B cell (primary cell): Measurements from ENCODE around the gene UBAP1L. TPM values are rescaled to one million over a fixed set of nuclear protein-coding genes. Genes with fewer than 3 reads are reported as not detected.

ENCODE experiments used
- ATAC-seq: fragments of 200-7000 bp; cut with Tn5 transposase; one replicate; pipeline ENCODE4 v1.10.0; 2021; ENCODE audit warnings: low read depth, mild to moderate bottlenecking, moderate number of reproducible peaks, moderate library complexity
- CTCF ChIA-PET: fragments of 350-600 bp; sonication (Branson Sonifier 250); formaldehyde crosslinking; loops from one replicate; lab custom pipeline; 2021; ENCODE audit warnings: antibody characterized with exemption, inconsistent platforms; lab: Charles Lee
- POLR2A ChIA-PET: fragments of 350-600 bp; sonication (Branson Sonifier 250); formaldehyde crosslinking; loops from one replicate; lab custom pipeline; 2021; ENCODE audit warnings: antibody characterized with exemption; lab: Charles Lee
- DNase-seq: peaks from one replicate; pipeline ENCODE4 v3.0.0; 2013
- H2AFZ ChIP-seq: 2 replicates; pipeline ENCODE4 v1.6.1; 2012; ENCODE audit warnings: mild to moderate bottlenecking, low read depth, low read length; ENCODE audit not compliant: insufficient read depth, poor library complexity, severe bottlenecking
- H3K27ac ChIP-seq, 2 donors: 1 replicate in 1 of 2; 2 replicates in 1 of 2; pipeline ENCODE4 v1.5.1; 2012 to 2013; ENCODE audit warnings: low read length in 2 of 2, mild to moderate bottlenecking in 2 of 2, moderate library complexity in 1 of 2
- H3K27me3 ChIP-seq, 4 experiments: fragments of 200-600 bp in 1 of 4; sonication (generic) in 1 of 4; replicated peaks in 1 of 4; 1 replicate in 2 of 4; 2 replicates in 2 of 4; pipeline versions ENCODE4 v1.6.1 to v1.7.0; 2013 to 2016; ENCODE audit warnings: low read length in 3 of 4, mild to moderate bottlenecking in 2 of 4, mixed read lengths in 1 of 4, moderate library complexity in 1 of 4; ENCODE audit not compliant: insufficient read depth in 4 of 4, control insufficient read depth in 3 of 4; ENCODE audit errors: control extremely low read depth in 1 of 4
- H3K36me3 ChIP-seq, 2 experiments: replicated peaks in 1 of 2; 1 replicate in 1 of 2; 2 replicates in 1 of 2; pipeline versions ENCODE4 v1.6.1 to v1.7.1; 2013; ENCODE audit warnings: low read length in 1 of 2; ENCODE audit not compliant: insufficient read depth in 2 of 2, control insufficient read depth in 1 of 2; ENCODE audit errors: control extremely low read depth in 1 of 2, extremely low read depth in 1 of 2
- H3K4me1 ChIP-seq, 2 donors: fragments of 200-600 bp in 1 of 2; sonication (generic) in 1 of 2; 1 replicate in 1 of 2; 2 replicates in 1 of 2; pipeline versions ENCODE4 v1.5.1 to v1.6.1; 2013 to 2017; ENCODE audit warnings: low read length in 2 of 2; ENCODE audit not compliant: control insufficient read depth in 2 of 2, insufficient read depth in 2 of 2
- H3K4me2 ChIP-seq: replicated peaks from 2 replicates; pipeline ENCODE3; 2012; ENCODE audit warnings: mild to moderate bottlenecking, low read depth, low read length; ENCODE audit not compliant: poor library complexity, severe bottlenecking
- H3K4me3 ChIP-seq, 5 experiments: fragments of 200-600 bp in 1 of 5; sonication (generic) in 1 of 5; 1 replicate in 3 of 5; 2 replicates in 2 of 5; pipeline versions ENCODE4 v1.5.1 to v1.7.0; 2011 to 2016; ENCODE audit warnings: low read length in 4 of 5, mild to moderate bottlenecking in 4 of 5, low read depth in 2 of 5, control low read depth in 1 of 5, moderate library complexity in 1 of 5; ENCODE audit not compliant: insufficient read depth in 1 of 5; ENCODE audit errors: control extremely low read depth in 1 of 5, extremely low read depth in 1 of 5
- H3K79me2 ChIP-seq: fragments of 200-600 bp; sonication (generic); one replicate; pipeline ENCODE4 v1.6.0; 2016; ENCODE audit warnings: low read length; ENCODE audit not compliant: control insufficient read depth, insufficient read depth
- H3K9ac ChIP-seq: fragments of 200-600 bp; sonication (generic); 2 replicates; pipeline ENCODE4 v1.6.1; 2017; ENCODE audit warnings: mild to moderate bottlenecking, low read length, moderate library complexity
- H3K9me3 ChIP-seq, 3 donors: one replicate each; pipeline versions ENCODE4 v1.6.1 to v1.7.1; 2013; ENCODE audit warnings: low read length in 2 of 3; ENCODE audit not compliant: control insufficient read depth in 2 of 3, insufficient read depth in 1 of 3; ENCODE audit errors: control extremely low read depth in 1 of 3
- H4K20me1 ChIP-seq: 2 replicates; pipeline ENCODE4 v1.6.0; 2012; ENCODE audit warnings: mild to moderate bottlenecking, low read length; ENCODE audit not compliant: insufficient read depth, control insufficient read depth, poor library complexity, severe bottlenecking
- H3K27ac Mint-ChIP-seq: one replicate; pipeline ENCODE4 v1.8.0; 2021; ENCODE audit warnings: mixed read lengths
- H3K27me3 Mint-ChIP-seq: one replicate; pipeline ENCODE4 v1.8.0; 2021; ENCODE audit warnings: mixed read lengths
- H3K4me1 Mint-ChIP-seq: one replicate; pipeline ENCODE4 v1.8.0; 2021; ENCODE audit warnings: mixed read lengths
- H3K4me3 Mint-ChIP-seq: one replicate; pipeline ENCODE4 v1.8.0; 2021; ENCODE audit warnings: mixed read lengths
- H3K9me3 Mint-ChIP-seq: one replicate; pipeline ENCODE4 v1.8.0; 2022; ENCODE audit warnings: mixed read lengths; ENCODE audit not compliant: insufficient read depth
- EZH2 ChIP-seq: IDR thresholded peaks from 2 replicates; pipeline ENCODE4 v1.6.1; 2012; ENCODE audit warnings: borderline replicate concordance, low read depth, mild to moderate bottlenecking, moderate library complexity, low read length; ENCODE audit not compliant: insufficient read depth, poor library complexity, severe bottlenecking
- WGBS: methylation state at CpG from one replicate; pipeline ENCODE4 v1.1.5; 2013; ENCODE audit warnings: missing lambda C conversion rate; ENCODE audit not compliant: insufficient coverage; 5-methylcytosine and 5-hydroxymethylcytosine counted together
- intact Hi-C: fragments of 100-400 bp; cut with micrococcal nuclease; formaldehyde crosslinking; loops from one replicate; pipeline ENCODE4 v1.10.0; 2022
- polyA plus RNA-seq: library from polyadenylated mRNA; depleted of rRNA; stranded (reverse); fragments of >200 nt; gene quantifications from 2 replicates; pipeline ENCODE4 v1.2.3, GENCODE V29; 2012
- total RNA-seq, 2 donors: library from RNA; stranded (reverse); fragments of 120-200 nt in 1 of 2; gene quantifications; 1 replicate in 1 of 2; 2 replicates in 1 of 2; pipeline versions ENCODE4 v1.2.3 to v1.2.4, GENCODE V29; 2013 to 2022
- TF ChIP-seq, protein P1 (sequence below): fragments of 200-600 bp; IDR thresholded peaks from one replicate; pipeline ENCODE4 v1.8.0; 2022; ENCODE audit warnings: antibody characterized with exemption, mild to moderate bottlenecking

The UBAP1L gene
- total and polyA plus RNA-seq, 2 donors (not counting 1 experiment from before 2014, with no cell fraction given), result 8.5 to 18.4 TPM

DNA sequence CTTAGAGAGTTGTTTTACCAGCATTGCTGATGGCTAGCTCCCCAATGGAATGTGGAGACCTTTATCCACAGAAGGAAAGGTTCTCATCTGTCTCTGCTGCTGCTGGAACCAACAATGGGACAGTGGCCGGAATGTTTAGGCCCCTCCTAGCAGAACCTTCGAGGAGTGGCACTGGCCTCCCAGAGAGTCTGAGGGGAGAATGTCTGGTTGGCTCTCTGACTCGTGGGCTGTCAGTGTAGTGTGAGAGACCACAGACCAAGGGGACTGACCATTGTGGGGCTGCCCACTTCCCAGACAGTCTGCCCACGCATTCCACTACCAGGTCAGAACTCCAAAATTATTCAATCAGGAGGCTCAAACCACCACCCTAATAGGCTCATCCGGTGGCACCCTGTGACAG, 52.3 kb downstream of the UBAP1L start:
- Histone ChIP-seq H2AFZ (no peak overlapping the region), H3K27ac (no peak overlapping the region), H3K9ac (no peak overlapping the region), H3K36me3 (no peaks in the 10 kb centered on the region), H3K4me3 (no peak overlapping the region), H3K9me3 (peaks cover 0 to 4% (median 0%) of the 10 kb centered on the region in 3 donors), H3K4me2 (no peak overlapping the region), H4K20me1 (no peaks in the 10 kb centered on the region), H3K27me3 (peaks cover 0 to 20% (median 8%) of the 10 kb centered on the region in 4 experiments), H3K4me1 (peaks cover 3 to 4% of the 10 kb centered on the region in 2 donors), H3K79me2 (no peaks in the 10 kb centered on the region)
- 87% methylated on average over 2 of the region's 5 CpGs for WGBS
- no peak for TF ChIP-seq EZH2
- TF ChIP-seq, protein P1, sequence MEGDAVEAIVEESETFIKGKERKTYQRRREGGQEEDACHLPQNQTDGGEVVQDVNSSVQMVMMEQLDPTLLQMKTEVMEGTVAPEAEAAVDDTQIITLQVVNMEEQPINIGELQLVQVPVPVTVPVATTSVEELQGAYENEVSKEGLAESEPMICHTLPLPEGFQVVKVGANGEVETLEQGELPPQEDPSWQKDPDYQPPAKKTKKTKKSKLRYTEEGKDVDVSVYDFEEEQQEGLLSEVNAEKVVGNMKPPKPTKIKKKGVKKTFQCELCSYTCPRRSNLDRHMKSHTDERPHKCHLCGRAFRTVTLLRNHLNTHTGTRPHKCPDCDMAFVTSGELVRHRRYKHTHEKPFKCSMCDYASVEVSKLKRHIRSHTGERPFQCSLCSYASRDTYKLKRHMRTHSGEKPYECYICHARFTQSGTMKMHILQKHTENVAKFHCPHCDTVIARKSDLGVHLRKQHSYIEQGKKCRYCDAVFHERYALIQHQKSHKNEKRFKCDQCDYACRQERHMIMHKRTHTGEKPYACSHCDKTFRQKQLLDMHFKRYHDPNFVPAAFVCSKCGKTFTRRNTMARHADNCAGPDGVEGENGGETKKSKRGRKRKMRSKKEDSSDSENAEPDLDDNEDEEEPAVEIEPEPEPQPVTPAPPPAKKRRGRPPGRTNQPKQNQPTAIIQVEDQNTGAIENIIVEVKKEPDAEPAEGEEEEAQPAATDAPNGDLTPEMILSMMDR, result no peak
- Mint-ChIP-seq H3K27me3 (peaks cover 23% of the 10 kb centered on the region), H3K27ac (no peak overlapping the region), H3K4me1 (peaks cover 4% of the 10 kb centered on the region), H3K9me3 (no peaks in the 10 kb centered on the region), H3K4me3 (no peak overlapping the region)
- DNase-seq, result no peak
- intact Hi-C loops, result no loop called here
- POLR2A ChIA-PET, result no interaction called here
- CTCF ChIA-PET, result no interaction called here
- ATAC-seq, result no peak

DNA sequence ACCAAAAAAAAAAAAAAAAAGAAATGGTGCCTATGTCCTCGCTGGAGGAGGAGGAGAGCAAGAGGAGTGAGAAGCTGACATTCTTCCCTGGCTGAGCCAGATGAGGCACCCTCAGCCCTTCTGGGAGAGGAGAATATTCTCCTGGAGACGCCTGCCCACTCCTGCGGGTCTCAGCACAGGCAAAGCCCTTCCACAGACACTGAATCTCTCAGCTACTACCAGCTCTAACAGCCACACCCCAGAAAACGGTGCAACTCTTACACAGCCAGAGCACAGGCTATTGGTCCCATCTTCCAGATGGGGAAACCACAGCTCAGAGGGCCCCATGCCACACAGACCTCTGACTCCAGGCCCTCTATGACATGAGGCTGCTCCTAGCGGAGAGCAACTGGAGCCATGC, 52.9 kb downstream of the UBAP1L start:
- no peak overlapping the region for H3K4me3 Mint-ChIP-seq
- POLR2A ChIA-PET, result no interaction called here
- no peak overlapping the region for H3K9ac ChIP-seq

More for the DNA sequence above, 52.9 kb downstream of the UBAP1L start:
- 84% methylated on average over 4 of the region's 5 CpGs for WGBS
- TF ChIP-seq, protein P1, result no peak
- no peak for TF ChIP-seq EZH2
- Mint-ChIP-seq H3K27ac (no peak overlapping the region), H3K27me3 (peaks cover 19% of the 10 kb centered on the region), H3K9me3 (no peaks in the 10 kb centered on the region), H3K4me1 (peaks cover under 1% of the 10 kb centered on the region)
- H3K79me2 ChIP-seq, result no peaks in the 10 kb centered on the region
- CTCF ChIA-PET, result interaction anchor here (1.0 kb wide), 1 partner anchor 10 kb away, joined by 3 read pairs; no protein-coding TSS in a partner anchor
- H3K4me3 ChIP-seq, result no peak overlapping the region
- no peaks in the 10 kb centered on the region for H3K4me1 ChIP-seq
- H2AFZ ChIP-seq, result no peak overlapping the region
- no peak overlapping the region for H3K4me2 ChIP-seq
- H3K27me3 ChIP-seq, result peaks cover 0 to 14% (median 4%) of the 10 kb centered on the region in 4 experiments
- DNase-seq (no peak), ATAC-seq (no peak)
- intact Hi-C loops, result no loop called here
- H4K20me1 ChIP-seq, result no peaks in the 10 kb centered on the region
- no peaks in the 10 kb centered on the region for H3K36me3 ChIP-seq
- H3K9me3 ChIP-seq, result peaks cover 0 to 4% (median 0%) of the 10 kb centered on the region in 3 donors
- H3K27ac ChIP-seq, result no peak overlapping the region
